IMR-90 (cell line): ENCODE results near the gene OSM. TPM values are rescaled to one million over a fixed set of nuclear protein-coding genes. Genes with fewer than 3 reads are reported as not detected.

Experiments
- ATAC-seq: fragments of 200-7000 bp; cut with Tn5 transposase; 2 replicates; pipeline ENCODE4 v1.9.1; 2020; ENCODE audit warnings: low read depth, mild to moderate bottlenecking, moderate library complexity
- BruUV-seq: library from RNA; stranded (reverse); fragments of 400-500 nt; replicated peaks from 2 replicates; lab custom pipeline; 2021; lab: Mats Ljungman, UMichigan
- CTCF ChIA-PET: fragments of 300-600 bp; formaldehyde crosslinking; extraction: SDS; loops from one replicate; lab custom pipeline; 2021; ENCODE audit warnings: antibody characterized with exemption; lab: Yijun Ruan, JAX
- POLR2A ChIA-PET: fragments of 300-600 bp; sonication (Branson Sonifier 250); formaldehyde crosslinking; loops from one replicate; lab custom pipeline; 2022; ENCODE audit warnings: antibody characterized with exemption; ENCODE audit not compliant: unreplicated experiment; lab: Charles Lee
- DNase-seq: peaks from one replicate; pipeline ENCODE4 v3.0.0; 2013
- H2AFZ ChIP-seq: replicated peaks from 2 replicates; pipeline ENCODE3; 2013; ENCODE audit warnings: low read length, mild to moderate bottlenecking; ENCODE audit not compliant: poor library complexity
- H2AK5ac ChIP-seq: 2 replicates; pipeline ENCODE4 v1.6.1; 2013; ENCODE audit warnings: low read depth, low read length, inconsistent platforms
- H2AK9ac ChIP-seq: replicated peaks from 2 replicates; pipeline ENCODE3; 2013; ENCODE audit warnings: mild to moderate bottlenecking, low read depth, low read length, moderate library complexity; ENCODE audit not compliant: poor library complexity
- H2BK120ac ChIP-seq: 2 replicates; pipeline ENCODE4 v1.6.1; 2013; ENCODE audit warnings: low read depth, low read length, inconsistent platforms
- H2BK15ac ChIP-seq: 3 replicates; pipeline ENCODE4 v1.6.1; 2013; ENCODE audit warnings: low read depth, low read length, inconsistent platforms
- H2BK20ac ChIP-seq: 2 replicates; pipeline ENCODE4 v1.6.1; 2013; ENCODE audit warnings: low read depth, mild to moderate bottlenecking, inconsistent platforms, low read length, moderate library complexity
- H2BK5ac ChIP-seq: 2 replicates; pipeline ENCODE4 v1.6.1; 2013; ENCODE audit warnings: mild to moderate bottlenecking, low read depth, low read length, inconsistent platforms; ENCODE audit not compliant: poor library complexity, severe bottlenecking
- H3K14ac ChIP-seq: replicated peaks from 2 replicates; pipeline ENCODE4 v1.6.1; 2013; ENCODE audit warnings: low read depth, low read length, inconsistent platforms
- H3K18ac ChIP-seq: 2 replicates; pipeline ENCODE4 v1.6.1; 2013; ENCODE audit warnings: low read depth, low read length, control low read depth
- H3K23ac ChIP-seq: 2 replicates; pipeline ENCODE4 v1.6.1; 2013; ENCODE audit warnings: low read depth, low read length, inconsistent platforms
- H3K27ac ChIP-seq: 2 replicates; pipeline ENCODE4 v1.5.1; 2013; ENCODE audit warnings: mild to moderate bottlenecking, control low read depth, low read length; ENCODE audit not compliant: insufficient read depth
- H3K27me3 ChIP-seq: 2 replicates; pipeline ENCODE4 v1.6.1; 2013; ENCODE audit warnings: low read length; ENCODE audit not compliant: control insufficient read depth, insufficient read depth
- H3K36me3 ChIP-seq: 2 replicates; pipeline ENCODE4 v1.6.1; 2013; ENCODE audit warnings: low read length, mixed read lengths; ENCODE audit not compliant: control insufficient read depth, insufficient read depth
- H3K4ac ChIP-seq: 2 replicates; pipeline ENCODE4 v1.6.1; 2013; ENCODE audit warnings: low read depth, low read length, inconsistent platforms
- H3K4me1 ChIP-seq: 2 replicates; pipeline ENCODE4 v1.6.1; 2013; ENCODE audit warnings: low read length, mixed read lengths; ENCODE audit not compliant: control insufficient read depth, insufficient read depth
- H3K4me2 ChIP-seq: 2 replicates; pipeline ENCODE4 v1.6.1; 2013; ENCODE audit warnings: low read depth, mild to moderate bottlenecking, control low read depth, low read length, moderate library complexity
- H3K4me3 ChIP-seq: 2 replicates; pipeline ENCODE4 v1.5.1; 2013; ENCODE audit warnings: low read depth, mild to moderate bottlenecking, control low read depth, low read length, moderate library complexity; ENCODE audit not compliant: insufficient read depth
- H3K56ac ChIP-seq: 2 replicates; pipeline ENCODE4 v1.6.1; 2013; ENCODE audit warnings: low read length, inconsistent platforms; ENCODE audit not compliant: insufficient read depth; ENCODE audit errors: extremely low read depth
- H3K79me1 ChIP-seq, 2 experiments: 2 replicates each; pipeline ENCODE4 v1.6.1; 2013; ENCODE audit warnings: low read length in 2 of 2, inconsistent platforms in 1 of 2, low read depth in 1 of 2
- H3K9ac ChIP-seq: 2 replicates; pipeline ENCODE4 v1.6.1; 2013; ENCODE audit warnings: low read depth, low read length, control low read depth
- H3K9me1 ChIP-seq: 2 replicates; pipeline ENCODE4 v1.6.1; 2013; ENCODE audit warnings: low read length, inconsistent platforms; ENCODE audit not compliant: insufficient read depth
- H3K9me3 ChIP-seq: 2 replicates; pipeline ENCODE4 v1.6.1; 2013; ENCODE audit warnings: low read length; ENCODE audit not compliant: control insufficient read depth, insufficient read depth
- H4K20me1 ChIP-seq: 2 replicates; pipeline ENCODE4 v1.6.1; 2013; ENCODE audit warnings: low read length, inconsistent platforms; ENCODE audit not compliant: insufficient read depth
- H4K5ac ChIP-seq: 2 replicates; pipeline ENCODE4 v1.6.1; 2013; ENCODE audit warnings: mild to moderate bottlenecking, low read depth, low read length, control low read depth
- H4K8ac ChIP-seq, 2 experiments: 2 replicates each; pipeline ENCODE4 v1.6.1; 2013; ENCODE audit warnings: low read depth in 2 of 2, low read length in 2 of 2, control low read depth in 1 of 2, inconsistent platforms in 1 of 2
- H4K91ac ChIP-seq: 2 replicates; pipeline ENCODE4 v1.6.1; 2013; ENCODE audit warnings: low read depth, low read length, inconsistent platforms; ENCODE audit not compliant: insufficient read depth
- BHLHE40 ChIP-seq: fragments of 150-350 bp; IDR thresholded peaks from 2 replicates; pipeline ENCODE4 v1.6.1; 2016; ENCODE audit warnings: mild to moderate bottlenecking, low read depth, low read length
- CEBPB ChIP-seq: IDR thresholded peaks from 2 replicates; pipeline ENCODE4 v1.6.1; 2012; ENCODE audit warnings: low read depth, low read length, improper control_type of control experiment
- CTCF ChIP-seq: conservative IDR thresholded peaks from 2 replicates; pipeline ENCODE4 v1.5.1; 2012; ENCODE audit warnings: mild to moderate bottlenecking, low read depth, low read length, improper control_type of control experiment
- ELK1 ChIP-seq: fragments of 150-350 bp; IDR thresholded peaks from 2 replicates; pipeline ENCODE4 v1.6.1; 2016; ENCODE audit warnings: low read depth, mild to moderate bottlenecking, low read length, moderate library complexity, borderline replicate concordance
- FOS ChIP-seq: fragments of 150-350 bp; IDR thresholded peaks from 2 replicates; pipeline ENCODE4 v1.6.1; 2016; ENCODE audit warnings: low read depth, low read length
- NFE2L2 ChIP-seq: fragments of 150-350 bp; IDR thresholded peaks from 2 replicates; pipeline ENCODE4 v1.6.1; 2016; ENCODE audit warnings: low read depth, mild to moderate bottlenecking, low read length
- POLR2A ChIP-seq: IDR thresholded peaks from 2 replicates; pipeline ENCODE4 v1.6.1; 2012; ENCODE audit warnings: mild to moderate bottlenecking, low read depth, low read length
- RCOR1 ChIP-seq: IDR thresholded peaks from 2 replicates; pipeline ENCODE4 v1.6.1; 2012; ENCODE audit warnings: mild to moderate bottlenecking, low read length, improper control_type of control experiment; ENCODE audit not compliant: insufficient replicate concordance
- RFX5 ChIP-seq: IDR thresholded peaks from 2 replicates; pipeline ENCODE4 v1.8.0; 2012; ENCODE audit warnings: low read depth, mild to moderate bottlenecking, low read length, moderate library complexity
- SMC3 ChIP-seq: fragments of 150-350 bp; IDR thresholded peaks from 2 replicates; pipeline ENCODE4 v1.6.1; 2016; ENCODE audit warnings: low read depth, mild to moderate bottlenecking, antibody characterized with exemption, low read length, moderate library complexity
- WGBS, 2 experiments: methylation state at CpG; one replicate each; pipeline versions ENCODE4 v1.1.5 to v1.1.7; 2013; ENCODE audit warnings: missing lambda C conversion rate in 2 of 2; ENCODE audit not compliant: insufficient read length in 1 of 2; ENCODE audit errors: extremely low coverage in 2 of 2; 5-methylcytosine and 5-hydroxymethylcytosine counted together
- dilution Hi-C: fragments of 300-500 bp; cut with HindIII; formaldehyde crosslinking; loops from one replicate; pipeline ENCODE4 v1.14.3; 2018; ENCODE audit warnings: low sequenced_read_pairs; ENCODE audit not compliant: unreplicated experiment
- in situ Hi-C: fragments of 300-500 bp; cut with MboI; formaldehyde crosslinking; loops from 3 replicates; pipeline ENCODE4 v1.14.3; 2019; ENCODE audit warnings: low sequenced_read_pairs, inconsistent platforms, mixed read lengths
- intact Hi-C: fragments of 100-400 bp; cut with micrococcal nuclease; formaldehyde crosslinking; loops from 2 replicates; pipeline ENCODE4 v1.10.0; 2022
- polyA plus RNA-seq, 3 experiments: library from polyadenylated mRNA; depleted of rRNA; stranded (reverse); fragments of >200 nt; gene quantifications; 2 replicates each; pipeline ENCODE4 v1.2.3, GENCODE V29; 2012; ENCODE audit warnings: low replicate concordance in 1 of 3
- total RNA-seq: library from RNA; depleted of rRNA; stranded (reverse); fragments of >200 nt; gene quantifications from 2 replicates; pipeline ENCODE4 v1.2.3, GENCODE V29; 2012

Gene OSM
- total and polyA plus RNA-seq, 2 of the 4 experiments (the other 2 are of a cell fraction), result not detected

GRCh38 chr22:30262917-30263741 is 3.5 kb downstream of the OSM start (continued):
- TF ChIP-seq CTCF, result peak; percentile 91

- CTCF ChIA-PET, result no interaction called here
- dilution Hi-C loops (no loop called here), in situ Hi-C loops (loop anchor here (5.0 kb wide), 1 partner anchor 155 kb away; no protein-coding TSS in a partner anchor)
- TF ChIP-seq FOS (no peak), RFX5 (no peak), ELK1 (no peak), CTCF (no peak), BHLHE40 (no peak), RCOR1 (no peak), POLR2A (no peak), CEBPB (no peak), NFE2L2 (no peak), SMC3 (no peak)
These were observed 4.5 kb downstream of the OSM start for GRCh38 chr22:30262112-30262511.

More at GRCh38 chr22:30262112-30262511, 4.5 kb downstream of the OSM start:
- H3K36me3 ChIP-seq, result no peaks in the 10 kb centered on the region
- peak overlapping the region; percentile 66 for H2AK5ac ChIP-seq
- H3K9me3 ChIP-seq, result no peaks in the 10 kb centered on the region
- no TSS peak for BruUV-seq
- no peaks in the 10 kb centered on the region for H3K79me1 ChIP-seq
- DNase-seq (no peak), ATAC-seq (no peak)
- no peaks in the 10 kb centered on the region; the same call in 1 of the 2 replicates for H3K9me1 ChIP-seq
- H4K5ac ChIP-seq, result no peak overlapping the region; the same call in 1 of the 2 replicates
- no peak overlapping the region for H3K23ac ChIP-seq
- no peak overlapping the region for H2BK5ac ChIP-seq
- no peak overlapping the region for H2BK120ac ChIP-seq
- no peak overlapping the region for H3K4me3 ChIP-seq
- peaks cover 6% of the 10 kb centered on the region; the same call in 1 of the 2 replicates for H3K4me1 ChIP-seq
- H3K14ac ChIP-seq, result no peak overlapping the region
- no peak overlapping the region for H3K4ac ChIP-seq
- POLR2A ChIA-PET, result no interaction called here
- no peaks in the 10 kb centered on the region; the same call in 1 of the 2 replicates for H3K27me3 ChIP-seq
- no peak overlapping the region for H4K8ac ChIP-seq
- no peak overlapping the region for H2BK20ac ChIP-seq
- 93% methylated on average over 3 of the region's 4 CpGs; no CpG with 5 or more reads in 1 of the 2 experiments for WGBS, 2 experiments
- no peak overlapping the region for H3K27ac ChIP-seq
- H3K9ac ChIP-seq, result no peak overlapping the region
- no peak overlapping the region for H2AK9ac ChIP-seq
- no peak overlapping the region for H3K18ac ChIP-seq
- no peak overlapping the region for H2AFZ ChIP-seq
- no peaks in the 10 kb centered on the region for H4K20me1 ChIP-seq
- H3K56ac ChIP-seq, result no peak overlapping the region
- H4K91ac ChIP-seq, result no peak overlapping the region
- no peak overlapping the region for H2BK15ac ChIP-seq
- intact Hi-C loops, result loop anchor here (2.0 kb wide), 2 partner anchors 125 to 223 kb away; partner anchors contain the start of gene RNF215
- no peak overlapping the region for H3K4me2 ChIP-seq
